GM21825 (cell line): ENCODE measurements around the gene HORMAD2.
"Not testable (repeated sequence)": the region's sequence is repeated elsewhere in the genome, so short reads cannot be mapped to it uniquely, and the experiment has no call there.

Experiments used
- ATAC-seq: cut with Tn5 transposase; IDR thresholded peaks from one replicate; pipeline ENCODE4 v1.9.1; 2021; ENCODE audit warnings: mild to moderate bottlenecking, moderate library complexity; ENCODE audit not compliant: unreplicated experiment

Gene HORMAD2

DNA sequence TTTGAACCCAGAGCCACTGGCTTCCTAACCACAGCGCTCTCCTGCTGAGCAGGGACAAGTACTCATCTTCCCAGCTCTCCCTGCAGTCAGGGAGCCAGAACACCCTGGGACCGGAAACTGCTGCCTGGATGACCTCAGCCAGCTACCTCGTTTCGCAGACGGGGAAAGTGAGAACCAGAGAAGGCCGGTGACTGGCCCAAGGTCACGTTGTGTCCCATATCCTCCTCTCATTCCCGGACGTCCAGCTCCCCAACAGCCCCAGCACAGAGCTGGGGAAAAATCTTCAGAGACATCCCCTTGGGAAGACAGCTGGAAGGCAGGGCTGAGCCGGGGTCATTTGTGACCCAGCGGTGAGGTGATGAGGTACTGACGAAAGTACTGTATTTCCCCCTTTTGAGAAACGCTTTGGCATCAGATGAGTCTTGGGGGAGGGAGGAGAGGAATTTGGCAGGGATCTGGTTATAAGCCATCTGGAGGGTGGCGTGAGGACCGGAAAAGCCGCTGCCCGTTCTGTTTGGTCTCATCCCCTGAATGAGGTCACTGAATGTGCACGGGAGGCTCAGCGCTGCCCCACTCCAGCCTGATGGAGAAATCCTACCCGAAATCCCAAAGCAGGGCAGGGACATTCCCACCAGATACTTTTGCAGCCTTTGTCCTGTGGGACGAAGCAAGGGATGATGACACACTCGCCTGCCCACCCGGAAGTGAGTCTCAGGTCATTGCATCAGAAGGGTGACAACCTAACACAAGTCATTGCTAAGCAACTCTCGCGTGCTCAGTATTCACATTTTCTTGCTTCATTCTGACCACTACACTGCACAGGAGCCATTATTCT, 125.2 kb downstream of the HORMAD2 start:
- ATAC-seq: no peak

DNA sequence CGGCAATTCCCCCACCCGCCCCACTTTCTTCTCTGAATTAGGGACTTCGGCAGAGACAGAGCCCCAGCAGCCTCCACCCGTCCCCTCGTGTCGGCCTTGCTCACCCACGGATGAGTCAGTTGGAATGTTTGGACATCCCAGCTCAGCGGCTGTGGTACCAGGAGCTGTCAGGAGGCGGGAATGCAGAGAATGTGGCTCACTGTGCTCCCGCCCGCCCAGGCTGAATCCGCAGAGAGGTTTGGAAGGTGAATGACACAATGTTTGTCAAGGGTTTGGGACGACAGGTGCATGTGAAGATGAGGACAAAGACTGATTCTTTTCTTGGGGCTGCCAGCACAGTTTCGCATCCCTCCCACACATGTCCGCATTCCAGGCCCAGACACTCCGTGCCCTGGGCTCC, 126.7 kb downstream of the HORMAD2 start:
- no peak for ATAC-seq

DNA sequence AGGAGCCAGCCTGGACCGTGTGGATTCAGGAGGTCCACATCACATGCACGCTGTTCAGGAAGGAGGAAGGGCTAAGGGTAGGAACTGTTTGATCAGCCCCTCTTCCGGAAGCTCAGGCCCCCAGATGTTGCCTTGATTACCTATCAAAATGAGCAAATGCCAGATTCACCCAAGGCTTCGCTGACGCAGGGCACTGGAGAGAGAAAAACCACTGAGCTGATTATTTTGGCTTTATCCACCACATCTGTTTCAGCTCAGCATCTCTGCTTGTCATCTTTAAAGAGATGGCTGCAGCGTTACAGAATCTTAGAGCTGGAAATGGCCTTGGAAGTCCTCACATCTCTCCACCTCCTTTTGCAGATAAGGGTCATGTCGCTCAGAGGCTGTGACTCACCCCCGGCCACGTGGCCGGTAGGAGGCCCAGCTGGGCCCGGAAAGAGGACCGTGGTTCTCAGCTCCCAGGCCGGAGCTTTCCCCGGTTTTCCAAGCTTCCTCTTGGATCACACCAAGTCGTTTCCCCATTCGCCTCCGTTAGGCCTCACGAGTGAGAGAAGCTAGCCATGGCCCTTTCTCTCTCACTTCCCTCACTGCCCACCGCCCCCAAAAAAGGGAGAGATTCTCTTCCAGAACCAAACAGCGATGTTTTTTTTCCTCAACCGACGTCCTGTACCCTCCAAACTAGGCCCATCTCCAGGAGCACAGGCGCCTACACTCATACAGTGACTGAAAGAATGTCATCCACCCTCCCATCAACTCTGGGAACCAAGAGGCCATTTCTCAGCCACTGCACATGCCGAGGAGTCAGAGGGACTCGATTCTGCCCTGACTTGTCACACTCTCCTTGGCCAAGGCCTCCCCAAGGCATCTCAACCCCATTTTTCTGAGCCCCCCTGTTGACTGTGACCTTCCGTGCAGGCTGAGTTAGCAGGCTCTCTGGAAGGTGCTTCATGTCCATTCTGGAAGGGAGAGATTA, 128.7 kb downstream of the HORMAD2 start:
- ATAC-seq: no peak

DNA sequence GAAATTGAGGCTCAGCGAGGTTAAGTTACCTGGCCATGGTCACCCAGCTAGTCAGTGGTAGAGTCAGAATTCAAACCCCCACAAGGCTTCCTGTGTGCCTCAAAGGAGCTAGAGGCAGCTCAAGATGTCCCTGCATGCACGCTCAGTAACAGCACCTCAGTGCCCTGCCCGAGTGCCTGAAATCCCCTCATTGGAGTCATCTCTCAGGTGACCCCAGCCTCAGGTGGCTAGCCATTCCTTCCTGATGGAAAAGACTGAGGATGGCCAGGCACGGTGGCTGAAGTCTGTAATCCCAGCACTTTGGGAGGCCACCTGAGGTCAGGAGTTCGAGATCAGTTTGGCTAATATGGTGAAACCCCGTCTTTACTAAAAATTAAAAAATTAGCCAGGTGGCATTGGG, 129.4 kb downstream of the HORMAD2 start:
- no peak for ATAC-seq

DNA sequence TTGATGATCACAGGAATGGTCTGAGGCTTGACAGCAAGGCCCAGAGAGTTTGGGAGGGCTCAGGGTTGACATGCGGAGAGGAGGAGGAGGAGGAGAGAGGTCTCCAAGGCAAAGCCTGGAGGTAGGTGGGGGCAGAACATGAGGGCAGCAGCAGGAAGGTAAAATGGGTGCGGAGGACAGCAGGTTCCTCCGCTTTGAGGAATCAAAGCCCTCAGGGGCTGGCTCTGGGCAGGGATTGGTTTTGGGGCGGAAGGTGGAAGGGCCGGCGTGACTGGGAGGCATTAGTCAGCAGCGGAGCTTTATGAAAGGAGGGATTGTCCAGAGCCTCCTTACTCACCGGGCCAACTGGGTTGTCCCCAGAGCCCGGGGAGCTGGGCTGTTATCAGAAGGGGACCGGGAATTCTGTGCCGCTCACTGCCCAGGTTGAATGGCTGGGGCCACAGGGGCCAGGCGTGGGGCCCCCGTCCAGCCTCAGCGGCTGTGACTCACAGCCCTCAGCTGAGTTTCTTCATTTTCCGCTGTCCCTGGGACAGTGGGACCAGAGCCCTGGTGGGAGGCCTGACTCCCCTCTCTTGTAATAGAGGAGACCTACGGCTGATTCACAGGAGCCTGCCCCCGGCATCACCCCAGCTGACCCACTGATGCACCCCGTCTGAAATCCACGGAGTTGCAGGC, 130.1 kb downstream of the HORMAD2 start:
- no peak for ATAC-seq

DNA sequence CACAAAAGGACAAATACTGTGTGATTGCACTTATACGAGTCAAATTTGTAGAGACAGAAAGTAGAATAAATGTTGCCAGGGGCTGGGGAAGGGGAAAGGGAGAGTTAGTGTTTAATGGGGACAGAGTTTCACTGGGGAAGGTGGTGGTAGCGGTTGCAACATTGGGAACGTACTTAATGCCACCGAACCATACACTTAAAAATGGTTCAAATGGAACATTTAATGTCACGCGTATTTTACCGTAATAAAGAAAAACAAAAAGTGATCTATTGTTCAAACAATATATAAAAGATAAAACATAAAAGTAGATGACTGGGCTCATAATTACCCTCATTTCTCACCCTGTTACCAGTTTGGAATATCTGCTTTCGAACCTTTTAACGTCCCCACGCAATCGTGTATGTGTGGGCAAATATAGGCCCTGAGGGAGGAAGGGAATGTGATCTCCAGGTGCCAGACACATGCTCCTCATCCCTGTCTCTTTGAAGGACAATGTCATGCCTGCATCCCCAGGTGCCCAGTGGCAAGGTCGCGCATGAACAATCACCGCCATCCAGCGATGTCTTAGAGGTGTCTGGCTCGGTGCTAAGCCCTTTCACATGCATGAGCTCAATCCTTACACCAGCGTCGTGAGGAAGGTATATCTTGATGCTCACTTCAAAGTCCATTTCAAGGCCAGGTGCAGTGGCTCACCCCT, 131.0 kb downstream of the HORMAD2 start:
- ATAC-seq: no peak

DNA sequence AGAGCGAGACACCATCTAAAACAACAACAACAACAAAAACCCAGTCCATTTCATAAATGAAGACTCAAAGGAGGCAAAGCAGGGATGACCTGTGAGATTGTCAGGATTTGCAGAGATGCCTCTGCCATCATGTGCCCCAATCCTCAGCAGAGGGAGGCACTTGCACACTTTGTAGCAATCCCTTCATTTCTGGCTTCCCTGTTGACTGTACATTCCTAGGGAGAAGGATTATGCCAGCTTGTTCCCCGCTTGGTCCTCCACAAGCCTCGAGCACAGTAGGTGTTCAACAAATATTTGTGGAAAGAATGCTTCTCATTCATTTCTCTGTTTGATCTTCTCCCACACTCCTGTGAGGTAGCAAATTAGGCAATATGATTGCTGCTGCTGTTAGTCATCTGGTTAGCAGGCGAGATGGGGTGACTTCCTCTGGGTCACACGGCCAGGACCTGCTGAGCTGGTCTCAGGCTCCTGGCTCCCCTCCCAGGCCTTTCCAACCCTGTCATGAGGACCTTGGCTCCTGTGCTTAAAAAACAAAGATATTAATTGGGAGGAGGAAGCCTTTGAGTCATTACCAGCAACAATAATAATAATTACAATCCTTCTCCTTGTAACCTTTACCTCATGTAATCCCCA, 132.2 kb downstream of the HORMAD2 start:
- ATAC-seq: no peak

DNA sequence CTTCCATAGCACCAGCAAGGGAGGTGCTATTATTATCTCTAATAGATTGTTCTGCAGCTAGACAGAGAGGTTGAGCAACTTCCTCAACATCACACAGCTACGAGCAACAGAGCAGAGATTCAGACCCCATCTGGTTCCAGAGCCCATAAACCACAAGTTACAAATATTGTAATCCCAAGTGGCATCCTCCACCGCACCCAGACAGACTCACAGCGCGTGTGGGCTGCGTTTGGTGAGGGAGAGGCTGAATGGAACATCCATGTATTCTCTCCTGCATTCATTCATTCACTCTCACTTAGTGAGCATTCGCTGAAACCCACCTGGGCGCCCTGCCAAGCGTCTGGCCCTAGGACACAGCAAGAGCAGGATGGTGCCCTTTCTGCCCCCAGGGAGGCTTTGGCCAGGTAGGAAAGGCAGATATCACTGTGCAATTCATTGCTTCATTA, 132.8 kb downstream of the HORMAD2 start:
- ATAC-seq: no peak

DNA sequence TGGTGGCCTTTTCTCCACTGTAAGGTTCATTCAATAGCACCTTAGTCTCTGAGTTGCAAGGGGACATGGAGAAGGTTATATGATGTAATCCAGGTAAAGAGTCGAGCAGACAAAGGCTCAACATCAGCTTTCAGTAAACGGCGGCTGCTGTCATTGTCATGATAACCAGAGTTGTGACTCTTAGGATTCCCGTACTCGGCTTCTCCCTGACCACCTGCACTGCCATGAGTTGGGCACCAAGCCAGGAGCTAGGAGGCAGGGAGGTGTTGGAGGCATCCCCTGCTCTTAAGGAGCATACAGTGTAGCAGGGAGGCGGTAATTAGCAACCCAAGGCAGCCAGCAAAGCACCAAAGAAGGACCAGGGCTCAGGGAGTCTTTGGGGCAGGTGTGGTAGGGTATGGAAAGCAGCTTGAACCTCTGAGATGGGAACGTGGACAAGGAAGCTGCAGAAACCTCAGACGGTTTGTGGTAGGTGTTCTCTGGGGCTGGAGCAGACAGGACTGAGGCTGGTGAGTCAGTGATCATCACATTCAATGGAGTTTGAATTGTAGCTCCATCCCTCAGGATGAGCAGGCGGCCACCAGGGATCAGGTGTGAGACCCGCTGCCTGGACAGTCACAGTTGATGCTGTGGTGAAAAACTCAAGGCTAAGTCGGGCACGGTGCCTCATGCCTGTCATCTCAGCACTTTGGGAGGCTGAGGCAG, 134.6 kb downstream of the HORMAD2 start:
- ATAC-seq: no peak

DNA sequence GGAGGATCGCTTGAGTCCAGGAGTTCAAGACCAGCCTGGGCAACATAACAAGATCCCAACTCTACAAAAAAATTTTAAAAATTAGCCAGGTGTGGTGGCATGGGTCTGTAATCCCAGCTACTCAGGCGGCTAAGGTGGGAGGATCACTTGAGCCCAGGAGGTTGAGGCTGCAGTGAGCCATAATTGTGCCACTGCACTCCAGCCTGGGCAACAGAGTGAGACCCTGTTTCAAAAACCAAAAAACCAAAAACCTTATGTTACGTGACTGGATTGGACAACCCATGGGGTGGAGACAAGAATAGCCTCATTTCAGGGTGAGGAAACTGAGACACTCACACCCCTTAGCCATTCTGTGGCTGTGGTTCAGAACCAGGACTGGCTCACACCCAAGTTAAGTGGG, 136.0 kb downstream of the HORMAD2 start:
- not testable (repeated sequence) for ATAC-seq

DNA sequence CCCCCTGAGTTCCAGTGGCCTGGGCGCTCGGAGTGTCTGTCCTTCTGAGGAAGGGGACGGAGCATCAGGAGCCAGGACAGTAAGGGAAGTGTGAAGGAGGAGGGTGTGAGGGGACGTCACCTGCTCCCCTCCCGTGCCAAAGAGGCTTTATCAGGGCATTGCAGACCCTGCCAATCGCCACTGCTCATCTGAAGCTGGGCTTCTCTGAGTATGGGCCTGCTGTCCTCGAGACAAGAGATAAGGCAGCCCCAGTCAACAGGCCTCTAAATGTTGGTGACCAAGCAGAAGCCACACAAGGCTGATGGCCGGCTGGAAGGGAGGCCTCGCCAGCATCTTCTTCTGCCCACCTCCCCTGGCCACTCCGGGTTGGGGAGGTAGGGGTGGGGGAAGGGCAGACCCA, 136.4 kb downstream of the HORMAD2 start:
- ATAC-seq: no peak

DNA sequence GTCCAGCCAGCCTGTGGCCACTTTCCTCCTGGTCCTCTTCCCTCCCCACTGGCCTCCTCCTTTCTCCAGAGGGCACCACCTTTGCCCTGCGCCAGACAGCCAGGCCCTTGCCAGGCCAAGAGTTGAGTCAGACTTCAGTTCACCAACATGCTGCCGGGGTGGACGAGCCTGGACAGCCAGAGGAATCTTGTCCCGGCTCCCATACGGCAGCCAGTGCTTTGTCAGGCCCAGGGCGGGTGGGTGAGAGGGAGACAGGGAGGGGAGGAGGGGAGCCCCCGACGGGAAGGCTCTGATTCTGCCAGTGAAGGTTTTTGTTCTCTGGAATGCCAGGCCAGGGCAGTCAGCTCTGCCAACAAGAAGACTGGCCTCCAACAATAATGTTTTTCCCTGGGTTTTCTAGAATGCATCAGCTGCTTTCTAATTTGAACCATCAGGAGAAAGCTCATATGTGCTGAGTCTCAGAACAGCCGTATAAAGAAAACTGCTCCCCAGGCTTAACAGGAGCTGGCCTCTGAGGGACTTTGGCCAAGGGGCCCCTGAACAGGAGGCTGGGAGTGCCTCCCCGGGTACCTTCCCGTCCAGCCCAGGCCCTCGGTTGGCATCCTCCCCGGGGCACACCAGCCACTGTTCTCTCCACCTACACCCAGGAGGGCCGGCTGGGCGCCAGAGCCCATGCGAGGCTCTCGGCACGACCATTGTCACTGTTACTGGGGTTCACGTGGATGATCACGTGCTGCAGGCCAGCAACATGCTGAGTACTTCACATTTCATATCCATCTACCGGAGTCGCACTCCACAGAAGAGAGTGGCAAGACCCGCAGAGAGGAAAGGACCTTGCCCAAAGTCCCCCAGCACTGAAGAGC, 137.7 kb downstream of the HORMAD2 start:
- ATAC-seq: no peak

DNA sequence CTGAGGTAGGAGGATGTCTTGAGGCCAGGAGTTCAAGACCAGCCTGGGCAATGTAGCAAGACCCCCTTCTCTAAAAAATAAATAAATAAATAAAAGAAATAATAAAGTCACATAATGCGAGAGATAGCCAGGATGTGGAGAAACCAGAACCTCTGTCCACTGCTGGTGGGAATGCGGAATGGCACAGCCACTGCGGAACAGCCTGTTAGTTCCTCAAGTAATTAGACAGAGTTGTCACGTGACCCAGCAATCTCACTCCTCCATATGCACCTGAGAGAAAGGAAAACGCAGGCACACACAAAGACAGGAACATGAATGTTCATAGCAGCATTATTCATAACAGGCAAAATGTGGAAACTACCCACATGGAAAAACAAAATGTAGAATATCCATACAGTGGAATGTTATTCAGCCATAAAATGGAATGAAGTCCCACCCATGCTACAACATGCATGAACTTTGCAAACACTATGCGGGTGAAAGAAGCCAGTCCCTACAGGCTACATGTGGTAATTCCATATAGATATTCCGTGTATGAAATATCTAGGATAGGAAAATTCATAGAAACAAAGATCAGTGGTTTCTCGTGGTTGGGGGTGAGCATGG, 138.9 kb downstream of the HORMAD2 start:
- ATAC-seq: no peak

DNA sequence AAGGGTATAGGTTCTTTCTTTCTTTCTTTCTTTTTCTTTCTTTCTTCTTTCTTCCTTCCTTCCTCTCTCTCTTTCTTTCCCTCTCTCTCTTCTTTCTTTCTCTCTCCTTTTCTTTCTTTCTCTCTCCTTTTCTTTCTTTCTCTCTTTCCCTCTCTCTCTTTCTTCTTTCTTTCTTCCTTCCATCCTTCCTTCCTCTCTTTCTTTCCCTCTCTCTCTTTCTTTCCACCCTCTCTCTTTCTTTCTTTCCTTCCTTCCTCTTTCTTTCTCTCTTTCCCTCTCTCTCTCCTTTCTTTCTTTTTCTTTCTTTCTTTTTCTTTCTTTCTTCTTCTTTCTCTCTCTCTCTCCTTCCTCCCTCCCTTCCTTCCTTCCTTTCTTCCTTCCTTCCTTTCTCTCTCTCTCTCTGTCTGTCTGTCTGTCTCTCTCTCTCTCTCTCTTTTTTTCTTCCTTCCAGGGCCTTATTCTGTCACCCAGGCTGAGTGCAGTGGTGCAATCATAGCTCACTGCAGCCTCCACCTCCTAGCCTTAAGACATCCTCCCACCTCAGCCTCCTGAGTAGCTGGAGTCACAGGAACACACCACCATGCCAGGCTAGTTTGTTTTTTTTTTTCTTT, 139.5 kb downstream of the HORMAD2 start:
- no peak for ATAC-seq

DNA sequence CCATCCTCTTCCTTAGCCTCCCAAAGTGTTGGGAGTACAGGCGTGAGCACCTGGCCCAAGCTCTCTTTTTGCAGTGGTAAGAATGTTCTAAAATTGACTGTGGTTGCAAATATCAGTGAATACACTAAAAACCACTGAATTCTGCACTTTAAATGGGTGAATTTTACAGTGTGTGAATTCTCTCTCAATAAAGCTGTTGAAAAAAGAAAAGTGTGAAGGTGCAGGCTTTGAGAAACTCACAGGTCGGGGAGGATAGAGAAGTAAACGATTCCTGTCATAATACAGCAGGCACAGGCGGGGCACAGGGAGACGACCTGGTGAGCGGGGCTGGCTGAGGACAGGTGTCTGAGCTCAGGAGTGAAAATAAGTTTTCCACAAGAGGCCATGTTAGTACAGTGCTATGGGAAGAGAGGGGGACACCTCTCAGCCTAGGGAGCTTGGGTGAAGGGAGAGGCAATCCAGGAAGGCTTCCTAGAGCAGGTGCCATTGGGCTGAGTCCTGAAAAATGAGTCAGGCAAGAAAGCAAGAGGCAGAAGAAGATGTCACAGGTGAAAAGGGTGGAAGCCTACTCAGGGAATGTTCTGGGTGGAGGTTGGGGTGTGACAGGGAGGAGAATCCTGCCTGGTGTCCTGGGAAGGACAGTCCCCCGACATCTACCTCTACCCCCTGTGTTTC, 140.2 kb downstream of the HORMAD2 start:
- no peak for ATAC-seq

DNA sequence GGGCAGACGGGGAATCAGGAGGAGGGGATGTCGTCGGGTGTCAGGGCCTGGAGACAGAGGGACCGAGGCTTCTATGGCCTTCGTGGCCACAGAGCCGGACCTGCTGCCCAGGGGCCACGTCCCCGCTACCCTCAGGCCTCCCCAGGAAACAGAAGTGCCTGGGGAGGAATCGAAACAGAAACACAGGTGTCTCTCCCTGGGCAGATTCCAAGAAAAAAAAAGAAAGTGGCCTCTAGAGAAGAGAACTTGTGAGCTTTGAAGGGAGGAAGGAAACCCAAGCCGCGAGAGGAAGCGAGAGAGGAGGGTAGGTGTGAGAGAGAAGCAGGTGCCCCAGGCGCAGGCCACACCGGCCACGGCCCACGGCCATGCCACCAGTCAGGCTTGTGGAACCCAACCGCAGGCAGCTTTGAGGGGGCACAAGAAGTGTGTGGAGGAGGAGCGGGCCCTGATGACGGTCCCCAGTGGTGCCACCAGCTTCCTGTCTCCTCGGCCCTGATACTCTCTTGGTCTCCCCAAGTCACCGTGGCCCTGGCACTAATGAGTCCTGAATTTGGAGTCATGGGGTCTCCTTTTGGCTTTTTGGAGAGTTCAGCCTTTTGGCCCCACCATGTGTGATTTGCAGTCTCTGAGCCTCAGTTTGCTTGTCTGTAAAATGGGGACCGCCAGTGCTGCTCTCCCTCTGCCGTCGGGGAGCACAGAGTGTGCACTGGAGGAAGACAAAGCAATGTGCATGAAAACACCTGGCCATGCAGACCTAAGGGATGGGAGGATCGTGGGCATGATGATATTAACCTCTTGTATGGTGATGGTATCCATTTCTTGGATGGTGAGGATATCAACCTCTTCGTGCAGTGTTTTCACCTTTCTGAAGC, 141.1 kb downstream of the HORMAD2 start:
- no peak for ATAC-seq
